Keratinocyte (primary cell): ENCODE results near the gene TBX20. TPM values are rescaled to one million over a fixed set of nuclear protein-coding genes. Genes with fewer than 3 reads are reported as not detected.
"Not testable (repeated sequence)": the region's sequence is repeated elsewhere in the genome, so short reads cannot be mapped to it uniquely, and the experiment has no call there.

Experiments used
- DNase-seq: peaks from one replicate; pipeline ENCODE4 v3.0.0-alpha.2; 2011; ENCODE audit warnings: low read depth, missing footprints, low spot score
- FAIRE-seq: peaks from 2 replicates; lab custom pipeline; 2011; peaks lifted over from hg19 to GRCh38; lab: Jason Lieb, UNC
- H2AFZ ChIP-seq: 2 replicates; pipeline ENCODE4 v1.6.0; 2012; ENCODE audit warnings: low read length, control low read depth, inconsistent platforms; ENCODE audit not compliant: control insufficient read depth
- H3K27ac ChIP-seq: 2 replicates; pipeline ENCODE4 v1.5.1; 2011; ENCODE audit warnings: low read length; ENCODE audit not compliant: control insufficient read depth, insufficient read depth
- H3K27me3 ChIP-seq: 3 replicates; pipeline ENCODE4 v1.6.0; 2011; ENCODE audit warnings: low read length; ENCODE audit not compliant: control insufficient read depth, insufficient read depth; ENCODE audit errors: extremely low read depth
- H3K36me3 ChIP-seq, 2 experiments: 2 replicates in 1 of 2; 3 replicates in 1 of 2; pipeline ENCODE4 v1.5.1; 2011; ENCODE audit warnings: low read length in 2 of 2, mild to moderate bottlenecking in 1 of 2; ENCODE audit not compliant: control insufficient read depth in 2 of 2, insufficient read depth in 2 of 2; ENCODE audit errors: extremely low read depth in 1 of 2
- H3K4me1 ChIP-seq: 3 replicates; pipeline ENCODE4 v1.5.1; 2011; ENCODE audit warnings: low read length; ENCODE audit not compliant: control insufficient read depth, insufficient read depth; ENCODE audit errors: extremely low read depth
- H3K4me2 ChIP-seq: 3 replicates; pipeline ENCODE4 v1.6.0; 2011; ENCODE audit warnings: low read depth, low read length; ENCODE audit not compliant: control insufficient read depth, insufficient read depth; ENCODE audit errors: extremely low read depth
- H3K4me3 ChIP-seq, 3 experiments: fragments of 200-600 bp in 1 of 3; sonication (generic) in 1 of 3; 2 replicates in 2 of 3; 3 replicates in 1 of 3; pipeline ENCODE4 v1.5.1; 2011 to 2016; ENCODE audit warnings: low read length in 3 of 3, mild to moderate bottlenecking in 3 of 3, control low read depth in 2 of 3, inconsistent platforms in 1 of 3, low read depth in 1 of 3, mixed read lengths in 1 of 3, mixed run types in 1 of 3, moderate library complexity in 1 of 3; ENCODE audit not compliant: control insufficient read depth in 2 of 3, insufficient read depth in 2 of 3; ENCODE audit errors: extremely low read depth in 1 of 3
- H3K79me2 ChIP-seq: 2 replicates; pipeline ENCODE4 v1.6.0; 2012; ENCODE audit warnings: low read length; ENCODE audit not compliant: control insufficient read depth, insufficient read depth
- H3K9ac ChIP-seq: 3 replicates; pipeline ENCODE4 v1.6.0; 2011; ENCODE audit warnings: low read length; ENCODE audit not compliant: control insufficient read depth, insufficient read depth; ENCODE audit errors: extremely low read depth
- H3K9me1 ChIP-seq: 3 replicates; pipeline ENCODE4 v1.6.0; 2011; ENCODE audit warnings: low read length; ENCODE audit not compliant: control insufficient read depth, insufficient read depth; ENCODE audit errors: extremely low read depth
- H3K9me3 ChIP-seq: 2 replicates; pipeline ENCODE4 v1.5.1; 2012; ENCODE audit warnings: low read depth, low read length; ENCODE audit not compliant: control insufficient read depth
- H4K20me1 ChIP-seq: 3 replicates; pipeline ENCODE4 v1.6.0; 2011; ENCODE audit warnings: low read length; ENCODE audit not compliant: control insufficient read depth, insufficient read depth; ENCODE audit errors: extremely low read depth
- dilution Hi-C: fragments of 300-500 bp; cut with MboI; formaldehyde crosslinking; loops from one replicate; pipeline ENCODE4 v1.7.0; 2020; ENCODE audit warnings: low sequenced_read_pairs; ENCODE audit not compliant: extremely low pct_ligation_motif_present
- polyA plus RNA-seq, 5 experiments: library from polyadenylated mRNA; depleted of rRNA in 3 of 5; stranded (reverse) in 3 of 5; stranded (forward) in 1 of 5; unstranded in 1 of 5; fragments of >200 nt; gene quantifications; 1 replicate in 1 of 5; 2 replicates in 3 of 5; 3 replicates in 1 of 5; pipeline versions ENCODE4 v1.2.1 to v1.2.3, GENCODE V29; 2011 to 2012; ENCODE audit warnings: missing spikeins in 2 of 5, low read depth in 1 of 5, low replicate concordance in 1 of 5

Gene TBX20
- polyA plus RNA-seq, 1 donor (not counting 4 experiments of a cell fraction or from before 2014, with no cell fraction given), result not detected

GRCh38 chr7:35180665-35181064 lies 73.2 kb downstream of the TBX20 start:
- H3K4me1 ChIP-seq, H3K9me1 ChIP-seq, H3K27ac ChIP-seq, H3K4me2 ChIP-seq, DNase-seq, H3K9ac ChIP-seq, H3K27me3 ChIP-seq, H3K36me3 ChIP-seq, H2AFZ ChIP-seq, FAIRE-seq, H3K79me2 ChIP-seq, dilution Hi-C loops, H4K20me1 ChIP-seq, H3K4me3 ChIP-seq, H3K9me3 ChIP-seq: not testable (repeated sequence)

GRCh38 chr7:35173176-35173575 lies 80.7 kb downstream of the TBX20 start:
- H3K4me1 ChIP-seq, H4K20me1 ChIP-seq, H3K9me3 ChIP-seq, dilution Hi-C loops, H3K9ac ChIP-seq, H3K4me3 ChIP-seq, H3K4me2 ChIP-seq, H3K27me3 ChIP-seq, FAIRE-seq, H3K36me3 ChIP-seq, H2AFZ ChIP-seq, H3K79me2 ChIP-seq, H3K27ac ChIP-seq, DNase-seq, H3K9me1 ChIP-seq: not testable (repeated sequence)

- H3K9ac ChIP-seq, DNase-seq, H3K9me3 ChIP-seq, H3K27me3 ChIP-seq, H3K79me2 ChIP-seq, H3K27ac ChIP-seq, H2AFZ ChIP-seq, FAIRE-seq, H3K9me1 ChIP-seq, H3K4me3 ChIP-seq, H3K4me1 ChIP-seq, H4K20me1 ChIP-seq, H3K4me2 ChIP-seq, H3K36me3 ChIP-seq, dilution Hi-C loops: not testable (repeated sequence)
Measured at GRCh38 chr7:35172131-35172530, 81.8 kb downstream of the TBX20 start.

- H3K4me1 ChIP-seq, H3K27ac ChIP-seq, H3K4me2 ChIP-seq, H3K4me3 ChIP-seq, dilution Hi-C loops, H2AFZ ChIP-seq, H3K36me3 ChIP-seq, H3K27me3 ChIP-seq, DNase-seq, H3K9me1 ChIP-seq, H3K79me2 ChIP-seq, FAIRE-seq, H4K20me1 ChIP-seq, H3K9ac ChIP-seq, H3K9me3 ChIP-seq: not testable (repeated sequence)
Measured at GRCh38 chr7:35167658-35168057, 86.2 kb downstream of the TBX20 start.

GRCh38 chr7:35167158-35167557 lies 86.7 kb downstream of the TBX20 start:
- H3K9ac ChIP-seq, H4K20me1 ChIP-seq, H3K36me3 ChIP-seq, DNase-seq, H3K9me3 ChIP-seq, FAIRE-seq, H3K9me1 ChIP-seq, H3K4me3 ChIP-seq, H2AFZ ChIP-seq, H3K27me3 ChIP-seq, H3K4me2 ChIP-seq, dilution Hi-C loops, H3K79me2 ChIP-seq, H3K27ac ChIP-seq, H3K4me1 ChIP-seq: not testable (repeated sequence)
